IPS-18a (cell line): ENCODE results near the gene SLX4IP.

Experiments
- H3K27ac ChIP-seq: one replicate; pipeline ENCODE4 v1.5.1; 2013; ENCODE audit warnings: low read length
- H3K27me3 ChIP-seq: one replicate; pipeline ENCODE4 v1.6.1; 2013; ENCODE audit warnings: mild to moderate bottlenecking, low read length; ENCODE audit not compliant: control insufficient read depth, insufficient read depth
- H3K36me3 ChIP-seq: one replicate; pipeline ENCODE4 v1.6.1; 2013; ENCODE audit warnings: low read depth, low read length; ENCODE audit not compliant: control insufficient read depth
- H3K4me1 ChIP-seq: one replicate; pipeline ENCODE4 v1.6.1; 2013; ENCODE audit warnings: low read depth, low read length; ENCODE audit not compliant: control insufficient read depth
- H3K4me3 ChIP-seq: one replicate; pipeline ENCODE4 v1.5.1; 2013; ENCODE audit warnings: low read length
- H3K9ac ChIP-seq: one replicate; pipeline ENCODE4 v1.6.1; 2013; ENCODE audit warnings: mild to moderate bottlenecking, low read length, moderate library complexity
- H3K9me3 ChIP-seq: one replicate; pipeline ENCODE4 v1.6.1; 2013; ENCODE audit warnings: low read depth, low read length; ENCODE audit not compliant: control insufficient read depth

Gene SLX4IP

DNA sequence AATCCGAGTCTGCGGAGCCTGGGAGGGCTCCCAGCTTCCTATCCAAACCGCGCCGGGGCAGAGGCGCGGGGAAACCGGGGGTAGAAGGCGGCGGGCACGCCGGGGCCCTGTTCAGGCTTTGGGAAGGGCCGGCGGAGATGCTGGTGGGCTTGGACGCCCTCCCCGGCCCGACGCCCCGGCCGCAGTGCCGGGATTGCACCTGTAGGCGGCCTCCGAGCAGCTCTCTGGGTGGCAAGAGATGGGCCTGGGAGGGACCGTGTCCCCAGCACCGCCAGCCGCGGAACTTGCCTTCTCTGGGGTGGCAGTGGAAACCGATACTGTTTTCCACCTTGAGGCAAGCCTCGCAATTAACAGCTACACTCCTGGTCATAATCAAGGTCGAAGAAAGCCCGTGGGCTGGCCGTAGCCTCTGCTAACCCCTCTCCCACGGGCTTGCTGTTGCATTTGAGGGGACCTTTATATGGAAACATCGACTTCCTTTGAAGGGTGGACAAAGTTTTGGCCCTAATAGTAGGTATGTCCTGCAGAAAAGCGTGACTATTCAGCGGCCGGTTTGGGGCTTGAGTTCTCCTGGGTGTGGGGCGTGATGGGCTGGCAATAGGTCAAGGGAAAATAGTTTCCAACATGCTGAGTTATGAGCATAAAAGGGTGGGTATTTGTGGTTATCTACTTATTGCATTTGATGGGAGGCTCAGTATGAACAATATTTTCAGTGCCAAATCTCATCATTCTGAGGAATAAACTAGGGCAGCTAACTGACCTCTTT is 239.8 kb downstream of the SLX4IP start:
- Histone ChIP-seq H3K27me3 (no peaks in the 10 kb centered on the region), H3K27ac (peak overlapping the region; percentile 30), H3K9ac (peak overlapping the region; percentile 83), H3K4me1 (peaks cover 26% of the 10 kb centered on the region), H3K36me3 (peaks cover 13% of the 10 kb centered on the region), H3K4me3 (peak overlapping the region; percentile 93), H3K9me3 (no peaks in the 10 kb centered on the region)

DNA sequence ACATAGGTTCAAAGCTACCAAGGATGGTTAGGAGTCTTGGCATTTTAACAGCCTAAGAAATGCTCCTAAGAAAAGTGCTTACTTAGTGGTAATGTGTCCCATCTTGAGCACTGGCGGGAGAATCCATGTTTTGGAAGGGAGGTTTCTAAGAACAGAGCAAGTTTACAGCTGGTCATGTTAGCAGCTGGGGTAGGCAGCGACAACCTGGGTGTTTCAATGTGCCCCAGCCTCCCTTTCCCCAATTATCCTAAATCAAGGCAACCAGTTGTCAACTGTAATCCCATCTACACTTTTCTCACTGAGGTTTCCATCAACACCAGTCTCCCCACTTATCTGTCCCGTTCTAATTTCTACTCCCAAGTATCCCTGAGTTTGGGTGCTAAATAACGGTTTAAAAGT is 240.3 kb downstream of the SLX4IP start:
- H3K27ac ChIP-seq: no peak overlapping the region

DNA sequence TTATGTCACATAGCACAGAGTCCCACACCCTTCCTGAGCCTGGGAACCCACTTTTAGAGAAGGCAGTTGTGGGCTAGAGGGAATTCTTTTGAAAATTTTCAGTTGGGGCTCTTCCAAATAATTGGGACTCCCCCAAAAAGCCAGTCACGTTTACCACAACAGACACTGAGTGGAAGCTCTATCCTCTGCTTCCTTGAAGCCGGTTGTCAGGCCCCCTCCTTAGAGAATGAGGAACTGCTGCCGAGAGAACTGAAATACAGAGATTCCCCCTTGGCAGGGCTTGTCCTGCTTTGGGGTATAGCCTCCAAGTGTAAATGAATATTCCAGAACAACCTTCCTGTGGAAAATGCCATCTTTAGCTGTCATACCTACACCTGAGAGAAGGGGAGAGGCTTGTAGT is 241.4 kb downstream of the SLX4IP start:
- Histone ChIP-seq H3K9me3 (no peaks in the 10 kb centered on the region), H3K36me3 (no peaks in the 10 kb centered on the region), H3K27ac (no peak overlapping the region), H3K4me1 (peaks cover 9% of the 10 kb centered on the region), H3K27me3 (no peaks in the 10 kb centered on the region), H3K4me3 (no peak overlapping the region), H3K9ac (no peak overlapping the region)

More for the DNA sequence above, 240.3 kb downstream of the SLX4IP start:
- no peak overlapping the region for H3K9ac ChIP-seq
- no peaks in the 10 kb centered on the region for H3K9me3 ChIP-seq
- H3K4me1 ChIP-seq: peaks cover 20% of the 10 kb centered on the region
- H3K27me3 ChIP-seq: no peaks in the 10 kb centered on the region
- H3K36me3 ChIP-seq: peaks cover 8% of the 10 kb centered on the region
- H3K4me3 ChIP-seq: peak overlapping the region; percentile 93
